A673 (cell line): ENCODE data around the gene RASD1. TPM values are rescaled to one million over a fixed set of nuclear protein-coding genes. Genes with fewer than 3 reads are reported as not detected.

ENCODE experiments used
- BruUV-seq: library from RNA; stranded (reverse); fragments of 400-500 nt; replicated peaks from 2 replicates; lab custom pipeline; 2021; lab: Mats Ljungman, UMichigan
- CTCF ChIA-PET: fragments of 300-600 bp; sonication (Branson Sonifier 250); formaldehyde crosslinking; loops from one replicate; lab custom pipeline; 2022; ENCODE audit warnings: antibody characterized with exemption; lab: Charles Lee
- POLR2A ChIA-PET: fragments of 300-600 bp; sonication (Branson Sonifier 250); formaldehyde crosslinking; loops from one replicate; lab custom pipeline; 2022; ENCODE audit warnings: antibody characterized with exemption; ENCODE audit not compliant: low non-redundant PET; lab: Charles Lee
- DNase-seq: peaks from one replicate; pipeline ENCODE4 v3.0.0-alpha.2; 2015; ENCODE audit warnings: low spot score
- H3K27ac ChIP-seq: fragments of 200-600 bp; sonication (generic); 2 replicates; pipeline ENCODE4 v1.5.1; 2016; ENCODE audit warnings: mixed run types, low read depth, mild to moderate bottlenecking, mixed read lengths, antibody characterized with exemption, low read length; ENCODE audit not compliant: poor library complexity, severe bottlenecking
- H3K27me3 ChIP-seq: fragments of 200-600 bp; sonication (generic); replicated peaks from 2 replicates; pipeline ENCODE4 v1.6.1; 2017; ENCODE audit warnings: mixed run types, low read depth, mild to moderate bottlenecking, mixed read lengths, antibody characterized with exemption, low read length; ENCODE audit not compliant: insufficient read depth, poor library complexity
- H3K36me3 ChIP-seq: fragments of 200-600 bp; sonication (generic); 2 replicates; pipeline ENCODE4 v1.6.1; 2016; ENCODE audit warnings: mixed run types, mild to moderate bottlenecking, mixed read lengths, antibody characterized with exemption, low read length; ENCODE audit not compliant: insufficient read depth, poor library complexity, severe bottlenecking
- H3K4me1 ChIP-seq: fragments of 200-600 bp; sonication (generic); 2 replicates; pipeline ENCODE4 v1.6.1; 2017; ENCODE audit warnings: mixed run types, mild to moderate bottlenecking, mixed read lengths, antibody characterized with exemption, low read length; ENCODE audit not compliant: insufficient read depth, poor library complexity, severe bottlenecking
- H3K4me3 ChIP-seq: fragments of 200-600 bp; sonication (generic); 2 replicates; pipeline ENCODE4 v1.5.1; 2016; ENCODE audit warnings: low read depth, mixed run types, mild to moderate bottlenecking, mixed read lengths, low read length; ENCODE audit not compliant: poor library complexity, severe bottlenecking
- H3K9me3 ChIP-seq: fragments of 200-600 bp; sonication (generic); 2 replicates; pipeline ENCODE4 v1.6.1; 2016; ENCODE audit warnings: mixed run types, low read depth, mild to moderate bottlenecking, mixed read lengths, antibody characterized with exemption, low read length; ENCODE audit not compliant: poor library complexity, severe bottlenecking
- CTCF ChIP-seq: fragments of 300-800, 200-600 bp; sonication (generic); conservative IDR thresholded peaks from 2 replicates; pipeline ENCODE4 v1.5.1; 2017; ENCODE audit warnings: low read depth, mild to moderate bottlenecking, antibody characterized with exemption, low read length, moderate library complexity, mixed read lengths
- EZH2 ChIP-seq: fragments of 200-600 bp; sonication (generic); IDR thresholded peaks from 2 replicates; pipeline ENCODE4 v1.6.1; 2017; ENCODE audit warnings: borderline replicate concordance, low read depth, mild to moderate bottlenecking, mixed read lengths, antibody characterized with exemption, low read length; ENCODE audit not compliant: poor library complexity, severe bottlenecking
- intact Hi-C: fragments of 100-400 bp; cut with micrococcal nuclease; formaldehyde crosslinking; loops from one replicate; pipeline ENCODE4 v1.10.0; 2022; ENCODE audit not compliant: unreplicated experiment
- total RNA-seq: library from RNA; stranded (reverse); gene quantifications from 2 replicates; pipeline ENCODE4 v1.2.3, GENCODE V29; 2021

Gene RASD1
- total RNA-seq, 1 experiment from 2014 or later, result 0.21 TPM

GRCh38 chr17:17526369-17526768 is 30.2 kb upstream of the RASD1 start:
- no peak for DNase-seq
- H3K9me3 ChIP-seq, result no peaks in the 10 kb centered on the region
- no peaks in the 10 kb centered on the region for H3K36me3 ChIP-seq
- no peaks in the 10 kb centered on the region for H3K27me3 ChIP-seq
- ChIA-PET POLR2A (no interaction called here), CTCF (no interaction called here)
- intact Hi-C loops, result no loop called here
- TF ChIP-seq EZH2 (no peak), CTCF (no peak)
- H3K4me1 ChIP-seq, result peaks cover 22% of the 10 kb centered on the region
- BruUV-seq, result no TSS peak
- no peak overlapping the region for H3K27ac ChIP-seq
- H3K4me3 ChIP-seq, result no peak overlapping the region

DNA sequence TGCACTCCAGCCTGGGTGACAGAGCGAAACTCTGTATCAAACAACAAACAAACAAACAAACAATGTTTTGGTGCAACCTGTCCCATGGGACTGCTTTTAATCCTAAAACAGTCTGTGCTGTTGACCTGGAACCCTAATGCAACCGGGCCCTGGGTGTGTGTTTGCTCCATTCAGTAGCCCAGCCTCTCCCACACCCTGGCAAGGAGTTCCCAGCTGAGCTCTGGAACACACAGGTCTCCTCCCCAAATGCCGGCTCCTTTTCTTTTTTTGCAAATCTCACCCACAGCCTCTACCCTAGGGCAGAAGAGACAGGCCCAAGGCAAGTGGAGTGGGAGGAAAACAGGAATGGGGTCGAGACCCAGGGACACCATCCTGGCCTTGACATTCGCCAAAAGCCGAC is 29.8 kb upstream of the RASD1 start:
- TF ChIP-seq EZH2 (no peak), CTCF (no peak)
- Histone ChIP-seq H3K4me1 (peaks cover 22% of the 10 kb centered on the region), H3K4me3 (no peak overlapping the region), H3K27me3 (no peaks in the 10 kb centered on the region), H3K36me3 (no peaks in the 10 kb centered on the region), H3K9me3 (no peaks in the 10 kb centered on the region), H3K27ac (no peak overlapping the region)
- ChIA-PET POLR2A (no interaction called here), CTCF (no interaction called here)
- no peak for DNase-seq
- BruUV-seq, result no TSS peak
- intact Hi-C loops, result no loop called here

DNA sequence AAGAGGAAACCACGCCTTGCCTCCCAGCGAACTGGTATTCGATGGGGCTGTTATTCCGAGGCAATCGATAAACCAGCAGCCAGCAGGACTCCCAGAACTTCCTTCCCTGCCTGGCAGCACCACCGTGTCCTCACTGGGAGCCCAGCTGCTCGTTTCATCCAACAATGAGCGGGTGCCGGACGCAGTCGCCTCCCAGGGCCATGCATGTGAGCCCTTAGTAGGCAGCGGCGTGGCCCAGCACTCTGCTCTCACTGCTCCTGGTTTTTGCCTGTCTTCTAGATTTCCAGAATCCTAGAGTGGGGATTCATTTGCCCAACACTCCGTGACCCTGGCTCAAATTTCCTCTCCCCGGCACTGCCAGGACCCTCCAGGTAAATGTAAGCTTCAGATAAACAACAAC is 29.1 kb upstream of the RASD1 start:
- TF ChIP-seq CTCF (no peak), EZH2 (no peak)
- CTCF ChIA-PET, result no interaction called here
- intact Hi-C loops, result no loop called here
- no TSS peak for BruUV-seq
- H3K9me3 ChIP-seq, result no peaks in the 10 kb centered on the region
- H3K4me1 ChIP-seq, result peaks cover 22% of the 10 kb centered on the region
- H3K27me3 ChIP-seq, result no peaks in the 10 kb centered on the region
- DNase-seq, result no peak
- no peak overlapping the region for H3K27ac ChIP-seq
- no peaks in the 10 kb centered on the region for H3K36me3 ChIP-seq
- no peak overlapping the region for H3K4me3 ChIP-seq
- POLR2A ChIA-PET, result no interaction called here
